Muscle layer of colon (tissue), 2 donors: ENCODE data around the gene NDST1.

Source experiments
- H3K27ac ChIP-seq: one replicate; pipeline ENCODE4 v1.7.0; 2013; ENCODE audit warnings: low read depth, mild to moderate bottlenecking, low read length, moderate library complexity
- H3K27me3 ChIP-seq, 2 donors: one replicate each; pipeline ENCODE4 v1.7.0; 2013; ENCODE audit warnings: low read length in 2 of 2, mild to moderate bottlenecking in 2 of 2; ENCODE audit not compliant: insufficient read depth in 2 of 2, control insufficient read depth in 1 of 2
- H3K36me3 ChIP-seq: one replicate; pipeline ENCODE4 v1.7.0; 2013; ENCODE audit warnings: mild to moderate bottlenecking, low read length; ENCODE audit not compliant: insufficient read depth
- H3K4me1 ChIP-seq: one replicate; pipeline ENCODE4 v1.7.0; 2013; ENCODE audit warnings: mild to moderate bottlenecking, low read length; ENCODE audit not compliant: insufficient read depth
- H3K4me3 ChIP-seq, 2 donors: one replicate each; pipeline ENCODE4 v1.7.0; 2013; ENCODE audit warnings: low read length in 2 of 2, low read depth in 1 of 2, mild to moderate bottlenecking in 1 of 2, moderate library complexity in 1 of 2
- H3K9ac ChIP-seq: one replicate; pipeline ENCODE4 v1.7.0; 2013; ENCODE audit warnings: low read length
- H3K9me3 ChIP-seq: one replicate; pipeline ENCODE4 v1.7.0; 2013; ENCODE audit warnings: mild to moderate bottlenecking, low read length
- donor health status: abdominal sarcoma.
- donor health status: Adenocarcinoma of cecum.

NDST1 gene

DNA sequence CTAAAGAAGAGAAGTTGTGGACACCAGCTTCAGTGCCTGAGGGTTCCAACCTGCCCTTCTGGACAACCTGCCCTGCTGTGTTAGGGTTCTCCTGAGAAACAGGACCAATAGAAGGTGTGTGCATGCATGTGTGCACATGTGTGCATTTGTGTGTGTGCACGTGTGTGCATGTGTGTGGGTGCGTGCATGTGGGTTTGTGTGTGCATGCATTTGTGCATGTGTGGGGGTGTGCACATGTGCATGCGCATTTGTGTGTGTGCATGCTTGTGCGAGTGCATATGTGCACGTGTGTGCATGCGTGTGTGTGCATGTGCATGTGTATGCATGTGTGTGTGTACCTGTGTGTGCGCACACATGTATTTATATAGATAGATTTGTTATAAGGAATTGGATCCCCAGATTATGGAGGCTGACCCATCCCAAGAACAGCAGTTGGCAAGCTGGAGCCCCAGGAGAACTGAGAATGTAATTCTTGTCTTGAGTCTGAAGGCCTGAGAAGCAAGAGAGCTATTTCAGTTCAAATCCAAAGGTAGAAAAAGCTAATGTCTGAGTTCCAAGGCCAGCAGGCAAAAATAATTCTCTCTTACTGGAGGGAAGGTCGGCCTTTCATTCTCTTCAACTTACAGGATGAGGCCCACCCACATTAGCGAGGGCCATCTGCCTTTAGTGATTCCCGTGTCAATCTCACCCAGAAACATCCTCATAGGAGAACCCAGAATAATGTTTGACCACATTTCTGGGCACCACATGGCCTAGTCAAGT is 69.6 kb downstream of the NDST1 start:
- H3K9me3 ChIP-seq: no peaks in the 10 kb centered on the region
- H3K4me3 ChIP-seq: no peak overlapping the region
- no peaks in the 10 kb centered on the region for H3K36me3 ChIP-seq
- H3K27ac ChIP-seq: no peak overlapping the region
- no peak overlapping the region for H3K9ac ChIP-seq
- no peaks in the 10 kb centered on the region for H3K27me3 ChIP-seq
- peaks cover 7% of the 10 kb centered on the region for H3K4me1 ChIP-seq

DNA sequence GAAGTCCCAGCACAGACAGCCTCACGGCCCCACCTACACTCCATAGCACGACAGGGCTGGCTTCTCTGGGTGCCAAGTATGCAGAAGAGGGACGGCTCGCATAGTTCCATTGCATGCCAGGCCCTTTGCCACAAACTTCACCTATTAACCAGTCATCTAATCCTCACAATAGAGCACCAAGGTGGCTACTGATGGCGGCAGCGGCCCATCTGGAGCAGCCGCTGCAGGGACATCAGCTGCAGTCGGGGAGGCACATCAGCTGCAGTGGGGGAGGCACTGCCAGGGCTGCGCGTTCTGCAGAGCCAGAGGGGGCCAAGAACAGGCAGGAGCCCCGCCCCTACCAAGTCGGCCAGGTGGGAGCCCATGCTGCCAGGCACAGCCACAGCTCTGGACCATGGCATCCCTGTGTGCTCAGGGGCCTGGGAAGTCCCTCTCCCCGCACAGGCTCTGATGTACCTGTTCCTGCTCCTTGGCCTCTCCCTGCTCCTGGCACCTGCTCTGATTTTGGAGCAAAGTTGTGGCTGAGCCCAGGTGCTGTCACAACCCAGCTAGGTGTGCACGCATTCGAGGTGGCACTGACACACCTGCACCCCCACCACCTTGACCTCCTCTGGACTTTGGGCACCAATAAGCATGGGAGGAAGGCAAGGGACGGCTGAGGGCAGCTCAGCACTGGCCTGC is 71.0 kb downstream of the NDST1 start:
- Histone ChIP-seq H3K4me1 (peaks cover 9% of the 10 kb centered on the region), H3K27ac (no peak overlapping the region)

DNA sequence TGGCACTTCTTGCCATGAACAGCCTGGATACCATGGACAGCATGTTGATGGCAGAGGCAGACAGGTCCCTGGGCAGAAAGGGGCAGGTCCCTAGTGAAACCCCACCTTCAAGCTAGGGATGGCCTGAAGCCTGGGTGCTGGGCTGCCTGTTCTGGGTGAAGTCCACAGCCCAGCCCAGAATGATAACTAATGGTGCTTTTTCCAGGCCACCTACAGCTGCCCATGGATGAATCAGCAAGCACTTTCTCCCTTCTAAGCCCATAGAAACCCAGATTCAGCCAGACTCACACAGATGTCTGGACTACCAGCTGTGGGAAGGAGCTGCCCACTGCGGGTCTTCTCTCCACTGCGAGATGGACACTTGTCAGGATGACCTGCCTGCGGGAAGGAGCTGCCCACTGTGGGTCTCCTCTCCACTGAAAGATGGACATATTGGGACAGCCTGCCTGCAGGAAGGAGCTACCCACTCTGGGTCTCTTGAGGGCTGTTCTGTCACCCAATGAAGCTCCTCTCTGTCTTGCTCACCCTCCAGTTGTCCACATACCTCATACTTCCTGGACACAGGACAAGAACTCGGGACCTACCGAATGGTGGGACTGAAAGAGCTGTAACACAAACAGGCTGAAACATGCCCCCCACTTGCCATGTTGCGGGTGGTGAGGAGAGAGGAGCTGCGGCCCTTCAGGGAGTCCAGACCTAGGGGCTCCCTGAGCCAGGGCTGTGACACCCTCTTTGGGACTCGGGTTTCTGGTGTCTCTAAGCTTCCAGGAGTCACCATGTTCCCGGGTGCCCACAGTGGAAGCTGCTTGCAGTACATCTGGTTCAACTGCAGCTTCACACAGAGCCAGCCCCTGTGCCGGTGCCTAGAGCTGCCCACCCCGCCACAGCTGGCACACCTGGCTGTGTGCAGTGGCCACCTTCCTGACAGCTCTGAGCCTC is 71.8 kb downstream of the NDST1 start:
- Histone ChIP-seq H3K9me3 (no peaks in the 10 kb centered on the region), H3K27me3 (no peaks in the 10 kb centered on the region), H3K4me3 (no peak overlapping the region), H3K27ac (no peak overlapping the region), H3K9ac (no peak overlapping the region), H3K36me3 (no peaks in the 10 kb centered on the region), H3K4me1 (peaks cover 9% of the 10 kb centered on the region)

More for the DNA sequence above, 71.0 kb downstream of the NDST1 start:
- Histone ChIP-seq H3K4me3 (no peak overlapping the region), H3K36me3 (no peaks in the 10 kb centered on the region), H3K9ac (no peak overlapping the region), H3K27me3 (no peaks in the 10 kb centered on the region), H3K9me3 (no peaks in the 10 kb centered on the region)

DNA sequence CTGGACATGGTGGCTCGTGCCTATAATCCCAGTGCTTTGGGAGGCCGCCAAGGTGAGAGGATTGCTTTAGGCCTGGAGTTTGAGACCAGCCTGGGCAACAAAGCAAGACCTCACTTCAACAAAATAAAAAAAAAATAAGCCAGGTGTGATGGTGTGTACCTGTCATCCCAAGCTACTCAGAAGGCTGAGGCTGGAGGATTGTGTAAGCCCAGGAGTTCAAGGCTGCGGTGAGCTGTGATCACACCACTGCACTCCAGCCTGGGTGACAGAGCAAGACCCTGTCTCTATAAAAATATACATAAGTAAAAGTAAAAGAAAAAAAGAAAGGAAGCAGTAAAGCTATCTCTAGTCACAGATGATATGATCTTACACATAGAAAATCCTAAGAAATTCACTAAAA is 73.0 kb downstream of the NDST1 start:
- peaks cover 9% of the 10 kb centered on the region for H3K4me1 ChIP-seq

DNA sequence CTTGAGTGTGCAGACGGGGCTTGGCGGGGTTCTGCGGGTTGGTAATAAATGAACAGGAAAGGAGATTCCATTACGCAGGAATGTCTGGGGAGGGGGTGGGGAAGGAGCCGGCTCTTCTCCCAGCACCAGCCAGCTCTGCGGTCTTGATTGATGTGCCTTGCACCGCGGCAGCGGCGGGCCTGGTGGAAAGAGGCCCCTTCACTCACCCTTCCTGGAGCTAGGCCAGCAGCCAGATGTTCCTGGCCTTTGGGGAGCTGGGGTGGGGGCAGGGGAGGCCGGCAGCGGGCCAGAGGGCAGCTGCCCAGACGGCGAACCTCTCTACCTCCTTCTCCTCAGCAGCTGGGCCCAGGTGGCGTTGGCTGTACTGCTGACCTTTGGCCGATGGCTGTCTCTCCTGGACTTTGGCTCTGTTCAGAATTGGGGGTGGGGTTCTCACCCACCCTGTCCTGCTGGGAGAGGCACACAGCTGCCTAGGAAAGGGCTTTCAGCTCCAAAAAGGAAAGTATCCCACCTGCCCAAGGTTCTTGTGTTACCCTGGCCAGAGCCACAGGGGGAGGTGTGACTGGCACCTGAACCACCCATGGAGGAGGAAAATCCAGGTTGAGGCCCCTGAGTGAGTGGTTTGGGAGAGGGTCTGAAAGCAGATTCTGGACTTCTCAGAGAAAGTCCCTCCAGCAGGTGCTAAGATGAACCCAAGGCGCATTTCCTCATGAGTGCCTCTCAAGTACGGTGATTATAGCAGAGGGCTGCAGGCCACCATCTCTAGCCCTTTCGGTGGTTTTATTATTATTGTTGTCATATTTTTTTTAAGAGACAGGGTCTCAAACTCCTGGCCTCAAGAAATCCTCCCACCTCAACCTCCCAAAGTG is 74.5 kb downstream of the NDST1 start:
- H3K27me3 ChIP-seq: no peaks in the 10 kb centered on the region
- H3K27ac ChIP-seq: no peak overlapping the region
- H3K4me3 ChIP-seq: no peak overlapping the region
- no peaks in the 10 kb centered on the region for H3K9me3 ChIP-seq
- no peaks in the 10 kb centered on the region for H3K36me3 ChIP-seq
- H3K9ac ChIP-seq: no peak overlapping the region
- H3K4me1 ChIP-seq: peaks cover 9% of the 10 kb centered on the region

More for the DNA sequence above, 73.0 kb downstream of the NDST1 start:
- no peak overlapping the region for H3K9ac ChIP-seq
- no peak overlapping the region for H3K4me3 ChIP-seq
- no peaks in the 10 kb centered on the region for H3K9me3 ChIP-seq
- H3K27me3 ChIP-seq: no peaks in the 10 kb centered on the region
- no peaks in the 10 kb centered on the region for H3K36me3 ChIP-seq
- H3K27ac ChIP-seq: no peak overlapping the region

DNA sequence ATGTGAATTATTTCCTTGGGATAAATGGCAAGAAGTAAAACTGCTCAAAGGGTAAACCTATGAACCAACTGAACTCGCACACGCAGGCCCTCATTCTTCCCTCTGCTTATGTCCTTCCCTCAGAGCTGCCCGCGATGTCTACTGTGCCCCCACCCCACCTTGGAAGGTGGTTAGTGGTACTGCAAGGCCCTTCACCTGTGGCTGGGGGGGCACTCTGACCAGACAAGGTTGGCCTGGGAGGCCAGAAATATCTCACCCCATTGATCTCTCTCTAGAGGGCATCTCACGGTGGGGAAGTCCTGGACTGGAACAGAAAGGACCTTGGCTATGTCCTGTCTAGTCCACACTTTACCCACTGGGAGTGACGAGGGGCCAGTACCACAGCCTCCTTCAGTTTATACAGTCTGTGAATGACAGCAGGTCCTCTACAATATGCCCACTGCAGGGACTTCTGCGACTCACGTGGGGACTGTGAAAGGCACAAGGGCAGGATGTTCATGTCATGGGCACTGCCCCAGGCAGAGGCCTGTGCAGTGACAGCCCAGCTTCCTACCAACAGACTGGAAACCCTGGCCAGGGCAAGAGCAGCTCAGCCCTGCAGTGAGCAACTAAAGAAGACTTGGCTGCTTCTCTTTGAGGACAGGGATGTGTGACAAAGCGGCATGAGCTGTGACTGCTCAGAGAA is 75.8 kb downstream of the NDST1 start:
- no peak overlapping the region for H3K9ac ChIP-seq
- no peak overlapping the region for H3K27ac ChIP-seq
- peaks cover 9% of the 10 kb centered on the region for H3K4me1 ChIP-seq
- H3K4me3 ChIP-seq: no peak overlapping the region
- no peaks in the 10 kb centered on the region for H3K9me3 ChIP-seq
- no peaks in the 10 kb centered on the region for H3K27me3 ChIP-seq
- no peaks in the 10 kb centered on the region for H3K36me3 ChIP-seq

DNA sequence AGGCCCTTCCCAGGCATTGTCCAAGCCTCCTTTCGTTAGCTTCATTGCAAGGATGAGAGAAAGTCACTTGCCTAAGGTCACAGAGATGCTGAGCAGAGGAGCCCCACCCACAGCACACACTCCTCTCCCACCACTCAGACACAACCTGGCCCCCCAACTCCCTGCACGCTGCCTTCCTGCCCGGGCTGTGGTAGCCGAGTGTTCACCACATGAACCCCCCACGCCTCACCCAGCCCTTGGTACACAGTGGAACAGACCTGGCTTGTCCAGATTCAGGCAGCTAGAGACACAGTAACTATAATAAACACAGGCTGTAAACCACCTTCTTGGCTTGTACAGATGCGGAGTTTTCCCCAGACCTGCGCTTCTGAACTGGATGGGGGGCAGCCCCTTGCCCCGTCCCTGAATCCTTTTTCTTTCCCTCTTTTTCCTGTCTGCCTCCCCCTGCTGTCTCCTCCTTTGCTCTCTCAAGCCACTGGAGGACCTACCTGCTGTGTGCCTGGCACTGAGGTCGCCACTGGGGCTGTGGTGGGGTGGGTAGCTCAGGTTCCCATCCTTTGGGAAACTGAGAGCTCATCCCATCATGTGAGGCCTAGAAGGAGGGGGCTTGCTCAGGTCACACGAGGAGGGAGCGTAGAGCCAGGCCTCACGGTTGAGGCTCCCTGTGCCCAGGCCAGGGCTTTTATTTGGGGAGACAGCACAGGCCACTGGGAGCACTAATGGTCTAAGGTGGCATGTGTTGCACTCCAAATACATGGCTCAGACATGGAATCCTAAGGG is 76.8 kb downstream of the NDST1 start:
- Histone ChIP-seq H3K4me3 (no peak overlapping the region), H3K9ac (no peak overlapping the region), H3K27me3 (no peaks in the 10 kb centered on the region), H3K36me3 (no peaks in the 10 kb centered on the region), H3K4me1 (peaks cover 14% of the 10 kb centered on the region), H3K9me3 (no peaks in the 10 kb centered on the region), H3K27ac (no peak overlapping the region)

DNA sequence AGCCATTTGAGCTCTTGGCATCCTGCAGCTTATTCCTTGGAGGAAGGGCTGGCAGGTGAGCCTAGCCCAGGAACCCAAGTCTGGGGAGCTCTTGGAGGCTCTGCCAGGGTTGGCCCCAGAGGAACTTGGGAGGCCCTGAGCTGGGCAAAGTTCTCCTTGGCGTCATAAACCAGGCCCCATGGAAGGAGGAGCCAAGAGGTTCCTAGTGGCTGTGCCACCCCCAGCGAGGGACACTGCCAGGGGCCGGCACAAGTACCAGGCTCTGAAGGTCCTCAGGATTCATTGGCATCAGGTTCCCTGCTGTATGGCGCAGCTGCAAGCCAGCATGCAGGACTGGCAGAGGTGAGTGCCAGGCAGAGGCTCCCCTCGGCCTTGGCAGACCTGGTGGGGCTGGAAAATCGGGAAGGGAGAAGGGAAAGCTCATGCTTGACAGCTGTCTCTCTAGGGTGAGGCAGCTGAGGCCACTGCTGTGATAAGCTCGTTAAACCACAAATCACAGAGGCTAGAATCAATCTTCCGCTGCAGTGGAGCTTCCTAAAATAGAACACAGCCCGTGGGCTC is 77.9 kb downstream of the NDST1 start:
- H3K4me3 ChIP-seq: no peak overlapping the region
- peaks cover 17% of the 10 kb centered on the region for H3K4me1 ChIP-seq
- no peaks in the 10 kb centered on the region for H3K27me3 ChIP-seq
- H3K9me3 ChIP-seq: no peaks in the 10 kb centered on the region
- H3K36me3 ChIP-seq: no peaks in the 10 kb centered on the region
- H3K9ac ChIP-seq: no peak overlapping the region
- no peak overlapping the region for H3K27ac ChIP-seq

DNA sequence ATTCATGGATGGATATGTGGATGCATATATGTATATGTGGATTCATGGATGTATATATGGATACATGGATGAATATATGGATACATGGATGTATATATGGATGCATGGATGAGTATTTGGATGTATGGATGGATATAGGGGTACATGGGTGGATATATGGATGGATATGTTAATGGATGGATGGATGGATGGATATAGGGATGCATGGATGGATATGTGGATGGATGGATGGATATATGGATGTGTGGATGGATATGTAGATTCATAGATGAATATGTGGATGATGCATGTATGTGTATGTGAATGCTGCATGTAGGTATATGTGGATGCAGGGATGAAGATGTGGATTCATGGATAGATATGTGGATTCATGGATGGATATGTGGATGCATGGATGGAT is 79.1 kb downstream of the NDST1 start:
- H3K36me3 ChIP-seq: no peaks in the 10 kb centered on the region
- H3K4me1 ChIP-seq: peaks cover 22% of the 10 kb centered on the region
- H3K9me3 ChIP-seq: no peaks in the 10 kb centered on the region
- H3K4me3 ChIP-seq: no peak overlapping the region
- no peak overlapping the region for H3K27ac ChIP-seq
- no peak overlapping the region for H3K9ac ChIP-seq
- no peaks in the 10 kb centered on the region for H3K27me3 ChIP-seq
